Motor neuron (in vitro differentiated cells): Measurements from ENCODE around the gene SLC38A5. TPM values are rescaled to one million over a fixed set of nuclear protein-coding genes. Genes with fewer than 3 reads are reported as not detected.

Source experiments
- ATAC-seq, 8 experiments: fragments of 200-7000 bp; cut with Tn5 transposase; replicated peaks in 6 of 8; 2 replicates each; pipeline ENCODE4 v1.8.0; 2021; ENCODE audit warnings: mild to moderate bottlenecking in 8 of 8, moderate library complexity in 8 of 8
- H3K27ac ChIP-seq, 2 donors: fragments of 250-450 bp; sonication (Bioruptor Pico); 2 replicates each; pipeline ENCODE4 v1.9.0; 2021; ENCODE audit warnings: antibody characterized with exemption in 2 of 2, mild to moderate bottlenecking in 2 of 2, moderate library complexity in 1 of 2
- H3K4me1 ChIP-seq, 2 donors: fragments of 250-450 bp; sonication (Bioruptor Pico); replicated peaks in 1 of 2; 2 replicates each; pipeline ENCODE4 v1.6.1; 2021; ENCODE audit warnings: antibody characterized with exemption in 2 of 2, mild to moderate bottlenecking in 2 of 2, moderate library complexity in 1 of 2
- H3K4me3 ChIP-seq, 5 donors: fragments of 250-450 bp; sonication (Bioruptor Pico); 2 replicates each; pipeline ENCODE4 v1.9.0; 2021; ENCODE audit warnings: antibody characterized with exemption in 5 of 5, mild to moderate bottlenecking in 5 of 5, moderate library complexity in 4 of 5
- WGBS, 10 experiments: fragments of 450-650 bp; shearing (Covaris generic); methylation state at CpG; one replicate each; pipeline ENCODE4 v1.0.0; 2022; 5-methylcytosine and 5-hydroxymethylcytosine counted together
- in situ Hi-C, 9 experiments: fragments of 400-800 bp; cut with MboI; loops; one replicate each; pipeline ENCODE4 v1.15.0; 2021; ENCODE audit warnings: low sequenced_read_pairs in 9 of 9, low pct_unique_long_range_greater_than_20kb in 2 of 9; ENCODE audit not compliant: unreplicated experiment in 9 of 9
- total RNA-seq, 8 experiments: library from RNA; unstranded; fragments of 300-600 nt; gene quantifications; 2 replicates each; pipeline versions ENCODE4 v1.2.3 to v1.2.4, GENCODE V29; 2022

Gene SLC38A5
- total RNA-seq, 8 experiments from 2014 or later, result 0.27 to 169 (median 2.6) TPM

- in situ Hi-C loops, result loop anchor here in 1 of 9 experiments (25.0 kb wide), 1 partner anchor 402 kb away; no protein-coding TSS in a partner anchor
- H3K27ac ChIP-seq, result no peak overlapping the region
- 73 to 80% methylated on average over 1 to 3 of the region's 9 CpGs; no CpG with 5 or more reads in 8 of the 10 experiments for WGBS, 10 experiments
- no peak for ATAC-seq
- H3K4me1 ChIP-seq, result no peaks in the 10 kb centered on the region
- H3K4me3 ChIP-seq, result no peak overlapping the region
Measured at GRCh38 chrX:48489296-48489695, 19.2 kb upstream of the SLC38A5 start.

GRCh38 chrX:48488034-48488433 is 18.0 kb upstream of the SLC38A5 start:
- Histone ChIP-seq H3K27ac (no peak overlapping the region), H3K4me3 (no peak overlapping the region), H3K4me1 (no peaks in the 10 kb centered on the region)
- ATAC-seq, result no peak
- WGBS, 10 experiments, result 41% methylated on average over 3 of the region's 3 CpGs; no CpG with 5 or more reads in 9 of the 10 experiments
- in situ Hi-C loops, result loop anchor here in 1 of 9 experiments (25.0 kb wide), 1 partner anchor 401 kb away; no protein-coding TSS in a partner anchor

GRCh38 chrX:48487362-48487798 is 17.3 kb upstream of the SLC38A5 start:
- ATAC-seq, result peak in 6 of 8 experiments; percentile 12 to 96 (median 65)
- no peaks in the 10 kb centered on the region for H3K4me1 ChIP-seq
- no peak overlapping the region for H3K27ac ChIP-seq
- in situ Hi-C loops, result loop anchor here in 1 of 9 experiments (25.0 kb wide), 1 partner anchor 400 kb away; no protein-coding TSS in a partner anchor
- 0 to 100% (median 40%) methylated on average over 1 to 2 of the region's 10 CpGs; no CpG with 5 or more reads in 7 of the 10 experiments for WGBS, 10 experiments
- no peak overlapping the region for H3K4me3 ChIP-seq

- whole genome bisulfite sequencing, 10 experiments, result 20 to 62% methylated on average over 1 to 2 of the region's 7 CpGs; no CpG with 5 or more reads in 8 of the 10 experiments
- Histone ChIP-seq H3K27ac (no peak overlapping the region), H3K4me3 (no peak overlapping the region), H3K4me1 (no peaks in the 10 kb centered on the region)
- ATAC-seq, result no peak
- in situ Hi-C loops, result loop anchor here in 1 of 9 experiments (25.0 kb wide), 1 partner anchor 395 kb away; no protein-coding TSS in a partner anchor
Measured at GRCh38 chrX:48482526-48482925, 12.5 kb upstream of the SLC38A5 start.

GRCh38 chrX:48480583-48480982 is 10.5 kb upstream of the SLC38A5 start:
- H3K4me3 ChIP-seq, result no peak overlapping the region
- in situ Hi-C loops, result loop anchor here in 1 of 9 experiments (25.0 kb wide), 1 partner anchor 393 kb away; no protein-coding TSS in a partner anchor
- no peak for ATAC-seq

GRCh38 chrX:48480142-48480541 is 10.1 kb upstream of the SLC38A5 start:
- 51 to 100% (median 92%) methylated on average over 1 to 3 of the region's 3 CpGs; no CpG with 5 or more reads in 6 of the 10 experiments for WGBS, 10 experiments
- H3K27ac ChIP-seq, result no peak overlapping the region
- H3K4me3 ChIP-seq, result no peak overlapping the region
- no peaks in the 10 kb centered on the region for H3K4me1 ChIP-seq
- ATAC-seq, result no peak
- in situ Hi-C loops, result loop anchor here in 1 of 9 experiments (25.0 kb wide), 1 partner anchor 393 kb away; no protein-coding TSS in a partner anchor

More at GRCh38 chrX:48480583-48480982, 10.5 kb upstream of the SLC38A5 start:
- WGBS, 10 experiments, result 33 to 100% (median 40%) methylated on average over 1 to 2 of the region's 3 CpGs; no CpG with 5 or more reads in 7 of the 10 experiments
- Histone ChIP-seq H3K4me1 (no peaks in the 10 kb centered on the region), H3K27ac (no peak overlapping the region)

- Histone ChIP-seq H3K4me1 (peaks cover 0 to 8% of the 10 kb centered on the region in 2 donors), H3K27ac (no peak overlapping the region), H3K4me3 (no peak overlapping the region)
- in situ Hi-C loops, result loop anchor here in 1 of 9 experiments (25.0 kb wide), 1 partner anchor 392 kb away; no protein-coding TSS in a partner anchor
- 48% methylated on average over 4 of the region's 5 CpGs; no CpG with 5 or more reads in 9 of the 10 experiments for WGBS, 10 experiments
- no peak for ATAC-seq
Measured at GRCh38 chrX:48478806-48479205, 8.7 kb upstream of the SLC38A5 start.

- ATAC-seq, result no peak
- in situ Hi-C loops, result loop anchor here in 1 of 9 experiments (25.0 kb wide), 1 partner anchor 391 kb away; no protein-coding TSS in a partner anchor
- WGBS, 10 experiments, result 80% methylated on average over 2 of the region's 19 CpGs; no CpG with 5 or more reads in 9 of the 10 experiments
- Histone ChIP-seq H3K4me3 (no peak overlapping the region), H3K27ac (no peak overlapping the region), H3K4me1 (peaks cover 0 to 13% of the 10 kb centered on the region in 2 donors)
Measured at GRCh38 chrX:48477960-48478755, 8.1 kb upstream of the SLC38A5 start.

GRCh38 chrX:48476919-48477318 is 6.9 kb upstream of the SLC38A5 start:
- 6 to 94% (median 39%) methylated on average over 1 to 4 of the region's 4 CpGs; no CpG with 5 or more reads in 3 of the 10 experiments for WGBS, 10 experiments
- Histone ChIP-seq H3K27ac (peak overlapping the region in 1 of 2 donors; percentile 86), H3K4me1 (peaks cover 0 to 19% of the 10 kb centered on the region in 2 donors), H3K4me3 (peak overlapping the region; percentile 48 to 100 (median 77))
- in situ Hi-C loops, result loop anchor here in 1 of 9 experiments (25.0 kb wide), 1 partner anchor 390 kb away; no protein-coding TSS in a partner anchor
- ATAC-seq, result no peak

- Histone ChIP-seq H3K4me3 (peak within 1 kb of the TSS; percentile 48 to 100 (median 77)), H3K4me1 (peaks cover 0 to 19% of the 10 kb centered on the region in 2 donors), H3K27ac (peak within 1 kb of the TSS; percentile 80 to 86)
- in situ Hi-C loops, result loop anchor here in 1 of 9 experiments (25.0 kb wide), 1 partner anchor 389 kb away; no protein-coding TSS in a partner anchor
- 0 to 35% (median 0%) methylated on average over 3 to 36 of the region's 75 CpGs; no CpG with 5 or more reads in 7 of the 10 experiments for WGBS, 10 experiments
- ATAC-seq, result peak; percentile 90 to 97 (median 94)
Measured at GRCh38 chrX:48475774-48476577, 5.9 kb upstream of the SLC38A5 start, which contains the start of gene FTSJ1. FTSJ1 (plus strand) TSS chrX:48476199; CDS start chrX:48478048, 1,849 bp downstream.

- ATAC-seq, result no peak
- in situ Hi-C loops, result loop anchor here in 1 of 9 experiments (25.0 kb wide), 1 partner anchor 388 kb away; no protein-coding TSS in a partner anchor
- H3K4me3 ChIP-seq, result peak overlapping the region; percentile 48 to 100 (median 77)
Measured at GRCh38 chrX:48475296-48475695, 5.2 kb upstream of the SLC38A5 start.

GRCh38 chrX:48474581-48474980 is 4.5 kb upstream of the SLC38A5 start:
- H3K4me3 ChIP-seq, result no peak overlapping the region
- in situ Hi-C loops, result no loop called here
- H3K27ac ChIP-seq, result no peak overlapping the region
- ATAC-seq, result no peak
- 33% methylated on average over 1 of the region's 6 CpGs; no CpG with 5 or more reads in 9 of the 10 experiments for WGBS, 10 experiments
- peaks cover 0 to 19% of the 10 kb centered on the region in 2 donors for H3K4me1 ChIP-seq

More at GRCh38 chrX:48475296-48475695, 5.2 kb upstream of the SLC38A5 start:
- peak overlapping the region in 1 of 2 donors; percentile 21 for H3K27ac ChIP-seq
- peaks cover 0 to 19% of the 10 kb centered on the region in 2 donors for H3K4me1 ChIP-seq
- no CpG with 5 or more reads among the region's 5 CpGs for WGBS, 10 experiments
